PFSK-1 (cell line): Measurements from ENCODE around the gene PRPF38A.

Experiments
- POLR2AphosphoS5 ChIP-seq: IDR thresholded peaks from 2 replicates; pipeline ENCODE4 v1.6.1; 2012; ENCODE audit warnings: low read depth, mild to moderate bottlenecking, control low read depth, low read length, moderate library complexity
- SIN3A ChIP-seq: IDR thresholded peaks from 2 replicates; pipeline ENCODE4 v1.6.1; 2012; ENCODE audit warnings: mild to moderate bottlenecking, low read length, moderate library complexity, borderline replicate concordance; ENCODE audit not compliant: insufficient read depth

GRCh38 chr1:52356818-52357355 is 47.5 kb upstream of the PRPF38A start:
- TF ChIP-seq SIN3A (no peak), POLR2AphosphoS5 (no peak)
